ENCODE data around the gene WFS1.

WFS1 gene

DNA sequence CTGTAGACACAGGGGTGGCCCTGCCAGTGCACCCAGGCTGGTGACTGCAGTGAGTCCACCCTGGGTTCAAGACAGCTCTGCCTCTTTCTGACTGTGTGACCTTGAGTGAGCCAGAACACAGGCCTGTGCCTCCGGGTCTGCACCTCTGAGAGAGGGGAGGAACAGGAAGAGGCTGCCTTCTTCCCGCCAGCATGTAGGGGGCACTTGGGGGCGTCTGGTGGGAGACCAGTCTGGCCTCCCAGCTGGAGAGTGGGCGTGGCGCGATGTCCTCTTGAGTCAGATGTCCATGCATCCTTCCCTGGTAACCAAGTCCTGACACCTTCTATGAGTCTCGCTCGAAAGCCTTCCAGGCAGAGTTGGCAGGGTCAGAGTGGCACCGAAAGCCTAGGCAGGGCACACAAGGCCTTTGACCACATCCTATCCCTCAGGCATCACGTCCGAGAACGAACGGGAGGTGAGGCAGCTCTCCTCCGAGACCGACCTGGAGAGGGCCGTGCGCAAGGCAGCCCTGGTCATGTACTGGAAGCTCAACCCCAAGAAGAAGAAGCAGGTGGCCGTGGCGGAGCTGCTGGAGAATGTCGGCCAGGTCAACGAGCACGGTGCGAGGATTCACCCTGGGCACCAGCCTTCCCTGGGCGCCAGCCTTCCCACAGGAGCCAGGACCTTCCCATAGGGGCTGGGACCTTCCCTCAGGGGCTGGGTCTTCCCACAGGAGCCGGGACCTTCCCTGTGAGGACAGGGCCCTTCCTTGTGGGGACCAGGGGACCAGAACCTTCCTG is 21.3 kb downstream of the WFS1 start:
- TF ChIP-seq TEAD4 (IDR thresholded peaks at IDR 0.05) (no peak), TCF12 (IDR thresholded peaks at IDR 0.05; ENCODE audit: low read depth) (no peak)
- TF ChIP-seq, protein P1, sequence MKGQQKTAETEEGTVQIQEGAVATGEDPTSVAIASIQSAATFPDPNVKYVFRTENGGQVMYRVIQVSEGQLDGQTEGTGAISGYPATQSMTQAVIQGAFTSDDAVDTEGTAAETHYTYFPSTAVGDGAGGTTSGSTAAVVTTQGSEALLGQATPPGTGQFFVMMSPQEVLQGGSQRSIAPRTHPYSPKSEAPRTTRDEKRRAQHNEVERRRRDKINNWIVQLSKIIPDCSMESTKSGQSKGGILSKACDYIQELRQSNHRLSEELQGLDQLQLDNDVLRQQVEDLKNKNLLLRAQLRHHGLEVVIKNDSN (IDR thresholded peaks at IDR 0.05): no peak
- TF ChIP-seq, protein P2, sequence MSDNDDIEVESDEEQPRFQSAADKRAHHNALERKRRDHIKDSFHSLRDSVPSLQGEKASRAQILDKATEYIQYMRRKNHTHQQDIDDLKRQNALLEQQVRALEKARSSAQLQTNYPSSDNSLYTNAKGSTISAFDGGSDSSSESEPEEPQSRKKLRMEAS (IDR thresholded peaks at IDR 0.05): no peak
- TF ChIP-seq, protein P3, sequence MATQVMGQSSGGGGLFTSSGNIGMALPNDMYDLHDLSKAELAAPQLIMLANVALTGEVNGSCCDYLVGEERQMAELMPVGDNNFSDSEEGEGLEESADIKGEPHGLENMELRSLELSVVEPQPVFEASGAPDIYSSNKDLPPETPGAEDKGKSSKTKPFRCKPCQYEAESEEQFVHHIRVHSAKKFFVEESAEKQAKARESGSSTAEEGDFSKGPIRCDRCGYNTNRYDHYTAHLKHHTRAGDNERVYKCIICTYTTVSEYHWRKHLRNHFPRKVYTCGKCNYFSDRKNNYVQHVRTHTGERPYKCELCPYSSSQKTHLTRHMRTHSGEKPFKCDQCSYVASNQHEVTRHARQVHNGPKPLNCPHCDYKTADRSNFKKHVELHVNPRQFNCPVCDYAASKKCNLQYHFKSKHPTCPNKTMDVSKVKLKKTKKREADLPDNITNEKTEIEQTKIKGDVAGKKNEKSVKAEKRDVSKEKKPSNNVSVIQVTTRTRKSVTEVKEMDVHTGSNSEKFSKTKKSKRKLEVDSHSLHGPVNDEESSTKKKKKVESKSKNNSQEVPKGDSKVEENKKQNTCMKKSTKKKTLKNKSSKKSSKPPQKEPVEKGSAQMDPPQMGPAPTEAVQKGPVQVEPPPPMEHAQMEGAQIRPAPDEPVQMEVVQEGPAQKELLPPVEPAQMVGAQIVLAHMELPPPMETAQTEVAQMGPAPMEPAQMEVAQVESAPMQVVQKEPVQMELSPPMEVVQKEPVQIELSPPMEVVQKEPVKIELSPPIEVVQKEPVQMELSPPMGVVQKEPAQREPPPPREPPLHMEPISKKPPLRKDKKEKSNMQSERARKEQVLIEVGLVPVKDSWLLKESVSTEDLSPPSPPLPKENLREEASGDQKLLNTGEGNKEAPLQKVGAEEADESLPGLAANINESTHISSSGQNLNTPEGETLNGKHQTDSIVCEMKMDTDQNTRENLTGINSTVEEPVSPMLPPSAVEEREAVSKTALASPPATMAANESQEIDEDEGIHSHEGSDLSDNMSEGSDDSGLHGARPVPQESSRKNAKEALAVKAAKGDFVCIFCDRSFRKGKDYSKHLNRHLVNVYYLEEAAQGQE (IDR thresholded peaks at IDR 0.05; ENCODE audit: low read depth): no peak

GRCh38 chr4:6291784-6292297 is 22.2 kb downstream of the WFS1 start:
- TF ChIP-seq EP300 (IDR thresholded peaks at IDR 0.05; ENCODE audit: borderline replicate concordance): no peak
- no peak for TF ChIP-seq CEBPB (IDR thresholded peaks at IDR 0.05)
- TF ChIP-seq, protein P3 (IDR thresholded peaks at IDR 0.05; ENCODE audit: low read depth): no peak
- no peak for TF ChIP-seq TCF12 (IDR thresholded peaks at IDR 0.05; ENCODE audit: low read depth)
- TF ChIP-seq YY1 (IDR thresholded peaks at IDR 0.05; ENCODE audit: low read depth): no peak

GRCh38 chr4:6292376-6293096 is 22.9 kb downstream of the WFS1 start:
- TF ChIP-seq RAD21 (IDR thresholded peaks at IDR 0.05; ENCODE audit: low read depth): no peak
- no peak for TF ChIP-seq NFIC (IDR thresholded peaks at IDR 0.05)
- TF ChIP-seq, protein P1 (IDR thresholded peaks at IDR 0.05): no peak
- TF ChIP-seq, protein P3 (IDR thresholded peaks at IDR 0.05; ENCODE audit: low read depth): no peak
- TF ChIP-seq, protein P2 (IDR thresholded peaks at IDR 0.05): no peak
- TF ChIP-seq TAF1 (IDR thresholded peaks at IDR 0.05; ENCODE audit: low read depth): no peak
- no peak for TF ChIP-seq TCF12 (IDR thresholded peaks at IDR 0.05; ENCODE audit: low read depth)
- TF ChIP-seq CREB1 (IDR thresholded peaks at IDR 0.05; ENCODE audit: low read depth): no peak
- no peak for TF ChIP-seq EGR1 (IDR thresholded peaks at IDR 0.05)
- TF ChIP-seq YY1 (IDR thresholded peaks at IDR 0.05; ENCODE audit: low read depth): no peak
- TF ChIP-seq FOXM1 (IDR thresholded peaks at IDR 0.05; ENCODE audit: borderline replicate concordance, low read depth): no peak
- TF ChIP-seq ZBTB7A (IDR thresholded peaks at IDR 0.05; ENCODE audit: low read depth): no peak
- TF ChIP-seq EP300 (IDR thresholded peaks at IDR 0.05; ENCODE audit: borderline replicate concordance): no peak

GRCh38 chr4:6293097-6293445 is 23.4 kb downstream of the WFS1 start:
- TF ChIP-seq EP300 (IDR thresholded peaks at IDR 0.05; ENCODE audit: borderline replicate concordance) (no peak), FOXM1 (IDR thresholded peaks at IDR 0.05; ENCODE audit: borderline replicate concordance, low read depth) (no peak), CREB1 (IDR thresholded peaks at IDR 0.05; ENCODE audit: low read depth) (no peak), TAF1 (IDR thresholded peaks at IDR 0.05; ENCODE audit: low read depth) (no peak), NFIC (IDR thresholded peaks at IDR 0.05) (no peak), ZBTB7A (IDR thresholded peaks at IDR 0.05; ENCODE audit: low read depth) (no peak), YY1 (IDR thresholded peaks at IDR 0.05; ENCODE audit: low read depth) (no peak), TCF12 (IDR thresholded peaks at IDR 0.05; ENCODE audit: low read depth) (no peak), TEAD4 (IDR thresholded peaks at IDR 0.05) (no peak), CEBPB (IDR thresholded peaks at IDR 0.05) (no peak), EGR1 (IDR thresholded peaks at IDR 0.05) (no peak), RAD21 (IDR thresholded peaks at IDR 0.05; ENCODE audit: low read depth) (no peak)
- TF ChIP-seq, protein P3 (IDR thresholded peaks at IDR 0.05; ENCODE audit: low read depth): no peak
- TF ChIP-seq, protein P1 (IDR thresholded peaks at IDR 0.05): no peak
- TF ChIP-seq, protein P2 (IDR thresholded peaks at IDR 0.05): no peak
